ENCODE measurements around the gene NPR1. TPM values are rescaled to one million over a fixed set of nuclear protein-coding genes. Genes with fewer than 3 reads are reported as not detected.

The NPR1 gene
- total and polyA plus RNA-seq, 2 donors (not counting 3 experiments of a cell fraction or from before 2014, with no cell fraction given): 9.8 to 13.3 TPM

DNA sequence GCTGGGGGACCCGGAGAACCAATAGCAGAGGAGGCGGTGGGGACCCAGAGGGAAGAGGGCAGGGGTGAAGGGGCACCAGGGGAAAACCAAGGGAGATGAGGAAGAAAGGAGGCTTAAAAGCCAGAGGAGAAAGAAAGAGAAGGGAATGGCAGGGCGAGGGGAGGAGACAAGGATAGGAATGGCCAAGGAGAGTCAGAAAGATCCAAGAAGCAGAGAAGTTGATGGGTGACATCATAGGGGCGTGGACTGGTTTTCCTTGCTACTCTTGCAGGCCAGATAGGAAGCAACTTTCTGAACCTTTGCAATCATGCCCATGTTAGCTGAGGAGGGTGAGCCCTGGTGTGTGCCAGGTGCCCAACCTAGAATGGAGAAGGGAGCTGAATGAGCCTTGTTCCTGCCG lies 5.4 kb downstream of the NPR1 start:
- CTCF ChIA-PET: no interaction called here
- intact Hi-C loops (cut with micrococcal nuclease) (no loop called here), dilution Hi-C loops (cut with MboI; ENCODE audit: extremely low pct_ligation_motif_present, low sequenced_read_pairs) (no loop called here)
- no peaks in the 10 kb centered on the region for H3K4me1 ChIP-seq (ENCODE audit: control insufficient read depth, extremely low read depth, insufficient read depth, low read length)
- FAIRE-seq: peak; percentile 64
- H3K79me2 ChIP-seq (ENCODE audit: control insufficient read depth, insufficient read depth, low read length): no peaks in the 10 kb centered on the region
- BruUV-seq (replicated peaks): no TSS peak
- POLR2A ChIA-PET: interaction anchor here (0.7 kb wide), 1 partner anchor 79 kb away, joined by 3 read pairs; no protein-coding TSS in a partner anchor
- H3K4me3 ChIP-seq (replicated peaks in 1 of 3; ENCODE audit: insufficient read depth in 1 of 3, low read depth in 1 of 3, low read length in 3 of 3): no peak overlapping the region
- no peak overlapping the region for H3K4me2 ChIP-seq (ENCODE audit: insufficient read depth, low read length)
- H2AFZ ChIP-seq (ENCODE audit: low read depth, low read length): no peak overlapping the region
- H3K9me1 ChIP-seq (replicated peaks; ENCODE audit: control insufficient read depth, extremely low read depth, insufficient read depth, low read length): no peaks in the 10 kb centered on the region
- H3K9me3 ChIP-seq (replicated peaks; ENCODE audit: control insufficient read depth, insufficient read depth, low read length): no peaks in the 10 kb centered on the region
- no peak for TF ChIP-seq EZH2 (IDR thresholded peaks at IDR 0.05; ENCODE audit: borderline replicate concordance, low read depth, low read length, severe bottlenecking)
- TF ChIP-seq GATA2 (IDR thresholded peaks at IDR 0.05; ENCODE audit: insufficient read depth, insufficient read length, low read depth, low read length): no peak
- no peak for TF ChIP-seq FOS (IDR thresholded peaks at IDR 0.05; ENCODE audit: borderline replicate concordance, insufficient read depth, low read length)
- TF ChIP-seq MYC (IDR thresholded peaks at IDR 0.05; ENCODE audit: low read depth, low read length): no peak
- no peak for TF ChIP-seq CTCF (IDR thresholded peaks at IDR 0.05; ENCODE audit: extremely low read depth in 1 of 2, insufficient read depth in 1 of 2, low read depth in 1 of 2, low read length in 2 of 2)
- TF ChIP-seq, protein P1, sequence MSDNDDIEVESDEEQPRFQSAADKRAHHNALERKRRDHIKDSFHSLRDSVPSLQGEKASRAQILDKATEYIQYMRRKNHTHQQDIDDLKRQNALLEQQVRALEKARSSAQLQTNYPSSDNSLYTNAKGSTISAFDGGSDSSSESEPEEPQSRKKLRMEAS (IDR thresholded peaks at IDR 0.05; ENCODE audit: insufficient read depth, insufficient read length): no peak
- no peak for TF ChIP-seq POLR2AphosphoS5 (IDR thresholded peaks at IDR 0.05; ENCODE audit: insufficient read depth, low read depth, low read length)
- no peak for TF ChIP-seq POLR2A (IDR thresholded peaks at IDR 0.05; ENCODE audit: low read depth, low read length)
- no peak overlapping the region for H3K27ac ChIP-seq (ENCODE audit: insufficient read depth, low read depth, low read length)
- H3K27me3 ChIP-seq (ENCODE audit: control insufficient read depth in 2 of 2, insufficient read depth in 2 of 2, low read length in 2 of 2): peaks cover 4 to 5% of the 10 kb centered on the region in 2 experiments
- no peak for DNase-seq (ENCODE audit: low read depth, low spot score)
- H3K36me3 ChIP-seq (ENCODE audit: control insufficient read depth in 2 of 2, extremely low read depth in 1 of 2, insufficient read depth in 2 of 2, low read length in 2 of 2): peaks cover 0 to 18% of the 10 kb centered on the region in 2 experiments
- no peak overlapping the region for H3K9ac ChIP-seq (replicated peaks; ENCODE audit: extremely low read depth, insufficient read depth, low read length)
- H4K20me1 ChIP-seq (replicated peaks; ENCODE audit: control insufficient read depth, extremely low read depth, insufficient read depth, low read length): no peaks in the 10 kb centered on the region
